Small intestine (tissue), 16 donors: Measurements from ENCODE around the gene KCNA1. TPM values are rescaled to one million over a fixed set of nuclear protein-coding genes. Genes with fewer than 3 reads are reported as not detected.

ENCODE experiments used
- DNase-seq, 2 donors: peaks; one replicate each; pipeline versions ENCODE4 v3.0.0 to v3.0.0-alpha.2; 2013
- FAIRE-seq: peaks from 2 replicates; lab custom pipeline; 2012; peaks lifted over from hg19 to GRCh38; lab: Jason Lieb, UNC
- H3K27ac ChIP-seq, 3 donors: one replicate each; pipeline ENCODE4 v1.5.1; 2013; ENCODE audit warnings: low read length in 2 of 3, mild to moderate bottlenecking in 2 of 3, control low read depth in 1 of 3, inconsistent platforms in 1 of 3, low read depth in 1 of 3, moderate library complexity in 1 of 3
- H3K27me3 ChIP-seq, 3 donors: one replicate each; pipeline ENCODE4 v1.6.1; 2013; ENCODE audit warnings: low read length in 3 of 3, inconsistent platforms in 1 of 3; ENCODE audit not compliant: control insufficient read depth in 3 of 3, insufficient read depth in 3 of 3
- H3K36me3 ChIP-seq, 3 donors: one replicate each; pipeline ENCODE4 v1.6.1; 2013; ENCODE audit warnings: low read length in 3 of 3, inconsistent platforms in 1 of 3, low read depth in 1 of 3, mild to moderate bottlenecking in 1 of 3, moderate library complexity in 1 of 3; ENCODE audit not compliant: control insufficient read depth in 3 of 3, insufficient read depth in 2 of 3
- H3K4me1 ChIP-seq, 3 donors: one replicate each; pipeline ENCODE4 v1.6.1; 2013; ENCODE audit warnings: low read length in 2 of 3, inconsistent platforms in 1 of 3, low read depth in 1 of 3, mild to moderate bottlenecking in 1 of 3, moderate library complexity in 1 of 3; ENCODE audit not compliant: control insufficient read depth in 3 of 3, insufficient read depth in 2 of 3
- H3K4me3 ChIP-seq, 3 donors: one replicate each; pipeline ENCODE4 v1.5.1; 2013; ENCODE audit warnings: low read length in 3 of 3, control low read depth in 1 of 3, inconsistent platforms in 1 of 3, low read depth in 1 of 3, mild to moderate bottlenecking in 1 of 3, moderate library complexity in 1 of 3
- H3K9me3 ChIP-seq, 2 donors: one replicate each; pipeline ENCODE4 v1.6.1; 2013; ENCODE audit warnings: low read depth in 1 of 2, low read length in 1 of 2; ENCODE audit not compliant: control insufficient read depth in 2 of 2, insufficient read depth in 1 of 2
- WGBS, 3 donors: extraction: QIAGEN DNeasy Blood & Tissue Kit; methylation state at CpG; one replicate each; pipeline ENCODE4 v1.1.7; 2013; 5-methylcytosine and 5-hydroxymethylcytosine counted together
- long read RNA-seq, 10 donors: transcript quantifications; one replicate each; lab custom pipeline, GENCODE V29; 2026
- polyA plus RNA-seq, 4 donors: library from polyadenylated mRNA; stranded (reverse) in 3 of 4; unstranded in 1 of 4; fragments of 200-250 nt in 3 of 4; fragments of 120-200 nt in 1 of 4; gene quantifications; one replicate each; pipeline versions ENCODE4 v1.2.1 to v1.2.3, GENCODE V29; 2013
- donor health status: healthy with polysubstance abuse.
- donor health status: control.
- donor health status: control.
- donor health status: Bipolar disorder and iron deficiency.
- donor health status: healthy.

Gene KCNA1
- polyA plus RNA-seq: under 1 TPM in 2 of 4 donors, not detected in 2; 0.01 to 0.07 TPM
- long read RNA-seq, donor 1: 0 reads
- long read RNA-seq, donor 2: 0 reads
- long read RNA-seq, donor 3: 0 reads
- long read RNA-seq, donor 4: 0 reads
- long read RNA-seq, donor 5: 0 reads
- long read RNA-seq, donor 6: 0 reads
- long read RNA-seq, donor 7: 0 reads
- long read RNA-seq, donor 8: 0 reads
- long read RNA-seq, donor 9: 0 reads
- long read RNA-seq, donor 10: 0 reads

DNA sequence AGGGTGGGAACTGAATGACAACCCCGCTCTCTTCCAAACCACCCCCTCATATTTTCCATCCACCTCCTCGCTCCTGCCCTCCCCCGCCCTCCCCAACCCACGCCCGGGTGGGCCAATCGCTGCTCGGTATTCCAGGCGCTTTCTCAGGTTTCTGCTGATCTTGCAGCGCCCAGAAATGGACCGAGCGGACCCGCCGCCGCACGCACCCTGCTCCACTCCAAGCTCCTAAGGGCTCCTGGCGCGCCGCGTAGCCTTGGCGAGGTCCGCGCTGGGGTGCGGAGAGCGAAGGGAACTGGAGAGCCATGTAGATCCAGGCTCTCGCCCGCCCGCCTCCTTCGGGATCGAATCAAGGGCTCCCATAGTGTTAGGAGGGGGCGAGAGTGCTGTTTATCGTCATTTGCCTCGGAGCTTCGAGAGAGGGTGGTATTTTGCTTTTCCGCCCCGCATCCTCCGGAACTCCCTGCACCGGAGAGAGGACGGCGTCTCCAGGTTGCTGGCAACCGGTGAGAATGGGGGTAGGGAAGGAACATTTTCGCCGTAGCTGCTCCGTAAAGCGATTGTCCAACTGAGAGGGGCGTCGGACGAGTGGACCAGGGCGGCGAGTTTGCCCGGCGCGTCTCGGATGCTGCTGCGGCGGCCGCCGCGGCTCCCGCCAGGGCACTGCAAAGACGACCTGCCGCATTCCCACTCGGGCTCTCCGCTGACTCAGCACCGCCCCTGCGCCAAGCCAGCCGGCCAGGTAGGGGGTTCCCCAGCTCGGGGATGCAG, at the start of gene KCNA1:
TSS of gene KCNA1 (plus strand) at position 172 of the 768 bp plus-strand sequence. CDS start 1,474 bp downstream, outside the sequence.
- no peak for FAIRE-seq
- DNase-seq: peak in 1 of 2 donors; percentile 23
- Histone ChIP-seq H3K9me3 (peaks cover 0 to 10% of the 10 kb centered on the region in 2 donors), H3K27ac (no peak within 1 kb of the TSS), H3K4me1 (peaks cover 0 to 4% (median 4%) of the 10 kb centered on the region in 3 donors), H3K36me3 (no peaks in the 10 kb centered on the region), H3K4me3 (peak within 1 kb of the TSS; percentile 8 to 40 (median 21)), H3K27me3 (peaks cover 9 to 75% (median 38%) of the 10 kb centered on the region in 3 donors)
- 1 to 6% (median 3%) methylated on average over 51 to 67 of the region's 67 CpGs for WGBS, 3 donors

DNA sequence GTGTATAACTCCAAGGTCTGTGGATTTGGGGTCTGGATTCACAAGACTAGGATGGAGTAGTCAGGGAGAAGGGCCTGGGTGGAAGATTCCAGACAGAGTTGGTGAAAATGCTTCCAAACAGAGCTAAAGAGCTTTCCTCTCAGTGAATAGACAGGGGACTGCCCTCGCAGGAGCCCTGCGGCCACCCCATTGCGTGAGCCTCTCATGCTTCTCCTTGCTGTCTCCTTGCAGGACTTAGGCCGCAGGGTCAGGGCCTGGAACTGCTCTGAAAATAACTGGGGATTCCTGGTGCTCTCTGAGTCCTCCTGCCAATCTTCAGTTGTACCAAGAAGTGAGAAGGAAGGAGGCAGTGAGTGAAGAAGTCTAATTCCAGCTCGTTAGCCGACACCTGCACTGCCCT, 49.0 kb upstream of the KCNA1 start:
- Histone ChIP-seq H3K27me3 (peaks cover 0 to 27% (median 8%) of the 10 kb centered on the region in 3 donors), H3K36me3 (no peaks in the 10 kb centered on the region), H3K9me3 (no peaks in the 10 kb centered on the region), H3K27ac (no peak overlapping the region), H3K4me1 (peaks cover 0 to 5% (median 0%) of the 10 kb centered on the region in 3 donors), H3K4me3 (no peak overlapping the region)
- no peak for FAIRE-seq
- WGBS, 3 donors: 77 to 90% (median 78%) methylated on average over 6 of the region's 6 CpGs
- no peak for DNase-seq

DNA sequence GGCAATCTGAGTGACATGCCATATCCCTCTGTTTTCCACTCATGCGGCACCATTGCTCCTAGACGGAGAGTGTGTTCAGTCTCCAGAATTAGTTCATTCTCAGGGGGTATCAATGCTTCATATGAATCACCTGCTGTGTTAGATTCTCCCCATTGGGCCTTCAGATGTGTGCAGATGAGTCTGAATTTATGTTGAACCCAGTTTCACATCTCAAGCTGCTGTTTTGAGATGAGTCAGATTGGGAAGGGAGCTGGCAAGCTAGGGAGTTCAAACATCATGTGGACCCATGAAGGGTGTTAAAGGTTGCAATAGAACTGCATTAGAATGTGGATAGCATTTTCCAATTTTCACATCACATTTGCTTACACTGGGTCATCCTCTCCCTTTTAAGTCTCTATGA, 46.9 kb upstream of the KCNA1 start:
- no peak for FAIRE-seq
- 87 to 92% (median 89%) methylated on average over 2 of the region's 2 CpGs for WGBS, 3 donors

DNA sequence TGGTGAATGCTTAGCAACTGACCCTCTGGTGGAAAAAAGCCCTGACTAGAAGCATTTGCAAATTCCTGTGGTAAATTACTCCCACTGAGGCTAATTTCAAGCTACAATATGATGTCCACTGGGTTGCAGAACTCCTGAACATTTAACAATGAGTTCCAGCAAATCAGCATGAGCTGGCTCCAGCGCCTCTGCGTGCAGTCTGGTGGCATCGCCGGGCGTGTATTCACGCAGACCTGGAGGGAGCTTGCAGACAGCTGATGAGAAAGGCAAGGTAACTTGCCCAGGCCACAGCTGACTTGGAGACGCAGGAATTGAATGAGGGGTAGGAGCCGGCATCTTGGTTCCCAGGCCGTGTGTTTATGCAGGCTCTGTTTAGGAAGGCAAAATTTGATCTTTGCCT, 45.1 kb upstream of the KCNA1 start:
- Histone ChIP-seq H3K4me1 (no peaks in the 10 kb centered on the region), H3K27me3 (peaks cover 0 to 6% (median 4%) of the 10 kb centered on the region in 3 donors), H3K36me3 (no peaks in the 10 kb centered on the region), H3K4me3 (no peak overlapping the region), H3K9me3 (no peaks in the 10 kb centered on the region), H3K27ac (no peak overlapping the region)
- FAIRE-seq (no peak), DNase-seq (no peak)
- WGBS, 3 donors: 80 to 82% (median 81%) methylated on average over 9 of the region's 9 CpGs

More for the DNA sequence above, 46.9 kb upstream of the KCNA1 start:
- Histone ChIP-seq H3K36me3 (no peaks in the 10 kb centered on the region), H3K27ac (no peak overlapping the region), H3K9me3 (no peaks in the 10 kb centered on the region), H3K27me3 (peaks cover 0 to 20% (median 9%) of the 10 kb centered on the region in 3 donors), H3K4me3 (no peak overlapping the region), H3K4me1 (peaks cover 0 to 5% (median 0%) of the 10 kb centered on the region in 3 donors)
- DNase-seq: no peak

DNA sequence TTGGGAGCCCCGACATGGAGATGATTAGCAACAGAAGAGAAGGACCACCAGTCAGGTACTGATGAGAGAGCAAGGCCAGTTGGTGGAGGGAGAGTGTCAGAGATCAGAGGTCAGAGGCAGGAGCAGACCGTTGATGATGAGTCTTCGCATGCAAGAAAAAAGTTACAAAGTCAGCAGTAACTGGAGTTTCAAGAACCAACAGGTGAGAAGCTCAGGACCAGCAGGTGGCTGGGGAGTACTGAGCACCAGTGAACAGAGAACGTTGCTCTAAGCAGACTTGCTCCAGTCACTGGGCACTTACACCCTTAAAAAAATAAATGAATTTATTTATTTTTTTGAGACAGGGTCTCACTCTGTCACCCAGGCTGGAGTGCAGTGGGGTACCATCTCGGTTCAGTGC, 44.5 kb upstream of the KCNA1 start:
- 63 to 72% (median 71%) methylated on average over 5 of the region's 5 CpGs for WGBS, 3 donors
- no peak overlapping the region for H3K4me3 ChIP-seq
- FAIRE-seq: no peak

DNA sequence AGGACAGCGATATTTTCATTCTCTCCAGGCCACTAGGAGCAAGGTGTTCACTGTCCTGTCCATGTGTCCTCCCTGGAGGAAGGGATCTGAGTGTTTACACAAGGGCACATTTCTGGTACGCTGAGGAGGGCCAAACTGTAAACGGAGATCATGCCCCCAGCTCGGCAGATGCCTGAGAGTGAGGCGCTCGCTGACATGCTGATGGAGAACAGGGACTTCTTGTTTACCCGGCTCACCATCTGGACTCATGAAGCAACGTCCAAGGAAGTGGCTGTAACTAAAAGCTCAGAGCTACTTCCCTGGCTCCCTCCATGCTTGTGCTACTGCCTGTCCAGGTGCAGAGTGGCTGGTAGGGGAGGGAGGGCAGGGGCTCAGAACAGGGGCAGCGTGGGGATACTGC, 43.4 kb upstream of the KCNA1 start:
- no peak overlapping the region for H3K4me3 ChIP-seq
- H3K27me3 ChIP-seq: peaks cover 0 to 6% (median 3%) of the 10 kb centered on the region in 3 donors
- 39 to 45% (median 43%) methylated on average over 8 to 9 of the region's 9 CpGs for WGBS, 3 donors
- H3K36me3 ChIP-seq: no peaks in the 10 kb centered on the region
- FAIRE-seq: no peak
- H3K27ac ChIP-seq: no peak overlapping the region
- H3K4me1 ChIP-seq: no peaks in the 10 kb centered on the region
- no peaks in the 10 kb centered on the region for H3K9me3 ChIP-seq
- DNase-seq: no peak

More for the DNA sequence above, 44.5 kb upstream of the KCNA1 start:
- Histone ChIP-seq H3K4me1 (no peaks in the 10 kb centered on the region), H3K36me3 (no peaks in the 10 kb centered on the region), H3K27me3 (peaks cover 0 to 6% (median 3%) of the 10 kb centered on the region in 3 donors), H3K9me3 (no peaks in the 10 kb centered on the region), H3K27ac (no peak overlapping the region)
- no peak for DNase-seq

DNA sequence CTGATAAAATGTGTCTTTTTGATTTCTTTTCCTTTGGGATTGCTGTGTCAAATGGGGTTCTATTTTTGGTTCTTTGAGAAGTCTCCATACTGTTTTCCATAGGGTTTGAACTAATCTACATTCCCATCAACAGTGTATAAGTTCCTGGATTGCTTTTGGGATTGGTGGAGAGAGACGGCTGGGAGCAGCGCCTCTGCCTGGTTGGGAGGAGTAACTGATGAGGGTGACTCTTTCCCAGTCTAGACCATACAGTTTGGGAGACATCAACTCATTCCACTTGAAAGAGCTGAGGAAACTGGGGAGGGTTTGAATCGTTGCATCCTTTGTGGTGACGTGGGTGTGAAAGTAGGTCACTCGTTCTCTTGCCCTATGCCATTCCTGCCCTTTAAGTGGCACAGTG, 42.3 kb upstream of the KCNA1 start:
- FAIRE-seq (no peak), DNase-seq (no peak)
- Histone ChIP-seq H3K27ac (no peak overlapping the region), H3K4me1 (no peaks in the 10 kb centered on the region), H3K36me3 (no peaks in the 10 kb centered on the region), H3K9me3 (no peaks in the 10 kb centered on the region), H3K4me3 (no peak overlapping the region), H3K27me3 (peaks cover 0 to 6% (median 3%) of the 10 kb centered on the region in 3 donors)
- WGBS, 3 donors: 74 to 82% (median 78%) methylated on average over 5 of the region's 5 CpGs

DNA sequence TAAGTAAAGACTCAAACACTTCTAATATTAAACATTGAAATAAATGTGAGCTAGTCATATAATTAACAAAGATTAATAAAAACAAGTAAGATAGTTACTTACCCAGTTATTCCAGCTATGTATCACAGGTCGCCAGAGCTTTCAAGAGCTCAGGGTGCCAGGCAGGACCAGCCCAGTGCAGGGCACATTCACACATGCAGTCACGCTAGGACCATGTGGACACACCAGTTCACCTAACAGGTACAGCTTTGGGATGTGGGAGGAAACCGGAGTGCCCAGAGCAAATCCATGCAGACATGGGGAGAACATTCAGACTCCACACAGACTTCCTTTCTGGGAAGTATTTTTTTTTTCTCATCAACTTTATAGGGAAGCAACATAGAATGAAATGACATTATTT, 39.3 kb upstream of the KCNA1 start:
- no peaks in the 10 kb centered on the region for H3K4me1 ChIP-seq
- H3K36me3 ChIP-seq: no peaks in the 10 kb centered on the region
- no peak overlapping the region for H3K4me3 ChIP-seq
- 80 to 87% (median 83%) methylated on average over 3 of the region's 3 CpGs for WGBS, 3 donors
- H3K27ac ChIP-seq: no peak overlapping the region
- no peaks in the 10 kb centered on the region for H3K9me3 ChIP-seq
- FAIRE-seq (no peak), DNase-seq (no peak)
- peaks cover 0 to 4% (median 3%) of the 10 kb centered on the region in 3 donors for H3K27me3 ChIP-seq
